Nephron (organoid): ENCODE data around the gene NR2E3.

ENCODE experiments used
- H3K27ac Mint-ChIP-seq, 3 experiments: 2 replicates each; pipeline ENCODE4 v1.8.0; 2020; ENCODE audit warnings: mixed read lengths in 3 of 3, mild to moderate bottlenecking in 2 of 3, moderate library complexity in 1 of 3
- H3K27me3 Mint-ChIP-seq: 2 replicates; pipeline ENCODE4 v1.8.0; 2021; ENCODE audit warnings: low read depth, mild to moderate bottlenecking, moderate library complexity, mixed read lengths
- H3K36me3 Mint-ChIP-seq: 2 replicates; pipeline ENCODE4 v1.8.0; 2020; ENCODE audit warnings: low read depth, mixed read lengths
- H3K4me1 Mint-ChIP-seq: 2 replicates; pipeline ENCODE4 v1.8.0; 2020; ENCODE audit warnings: mixed read lengths
- H3K4me3 Mint-ChIP-seq, 3 experiments: 2 replicates each; pipeline ENCODE4 v1.8.0; 2020; ENCODE audit warnings: mild to moderate bottlenecking in 3 of 3, mixed read lengths in 3 of 3, moderate library complexity in 2 of 3
- H3K9me3 Mint-ChIP-seq: 2 replicates; pipeline ENCODE4 v1.8.0; 2020; ENCODE audit warnings: mixed read lengths
- CTCF ChIP-seq, 3 experiments: fragments of 200-600 bp; sonication (generic); IDR thresholded peaks; one replicate each; pipeline ENCODE4 v1.5.0; 2021; ENCODE audit warnings: antibody characterized with exemption in 3 of 3; ENCODE audit not compliant: unreplicated experiment in 3 of 3

The NR2E3 gene

GRCh38 chr15:71786673-71787072, 23.7 kb upstream of the NR2E3 start:
- Mint-ChIP-seq H3K27ac (no peak overlapping the region), H3K9me3 (no peaks in the 10 kb centered on the region), H3K36me3 (no peaks in the 10 kb centered on the region), H3K4me3 (no peak overlapping the region), H3K4me1 (peaks cover 14% of the 10 kb centered on the region), H3K27me3 (peaks cover 4% of the 10 kb centered on the region)
- TF ChIP-seq CTCF (IDR thresholded peaks at IDR 0.05; ENCODE audit: unreplicated experiment in 3 of 3), result no peak

- H3K4me1 Mint-ChIP-seq, result no peaks in the 10 kb centered on the region
- H3K9me3 Mint-ChIP-seq, result no peaks in the 10 kb centered on the region
- no peaks in the 10 kb centered on the region for H3K36me3 Mint-ChIP-seq
- no peak for TF ChIP-seq CTCF (IDR thresholded peaks at IDR 0.05; ENCODE audit: unreplicated experiment in 3 of 3)
- no peak overlapping the region for H3K4me3 Mint-ChIP-seq
- no peaks in the 10 kb centered on the region for H3K27me3 Mint-ChIP-seq
- no peak overlapping the region for H3K27ac Mint-ChIP-seq
These were observed 21.4 kb upstream of the NR2E3 start for GRCh38 chr15:71788646-71789579.

DNA sequence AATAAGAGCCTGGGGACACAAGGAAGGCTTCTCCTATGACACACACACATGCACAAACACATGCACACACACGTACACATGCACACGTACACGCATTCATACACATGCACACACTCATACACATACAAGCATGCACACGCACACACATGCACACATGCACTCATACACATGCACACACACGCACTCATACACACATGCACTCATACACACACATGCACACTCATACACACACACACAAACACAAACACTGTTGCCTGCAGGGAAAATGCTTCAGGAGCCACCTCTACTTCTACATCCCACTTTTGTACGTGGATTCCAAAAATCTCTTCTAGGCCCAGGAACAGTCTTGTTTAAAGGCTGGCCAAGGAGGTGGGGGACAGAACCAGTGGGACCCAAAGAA, 20.7 kb upstream of the NR2E3 start:
- no peak for TF ChIP-seq CTCF (IDR thresholded peaks at IDR 0.05; ENCODE audit: unreplicated experiment in 3 of 3)
- no peak overlapping the region for H3K27ac Mint-ChIP-seq
- H3K27me3 Mint-ChIP-seq, result no peaks in the 10 kb centered on the region
- H3K36me3 Mint-ChIP-seq, result no peaks in the 10 kb centered on the region
- no peaks in the 10 kb centered on the region for H3K9me3 Mint-ChIP-seq
- H3K4me1 Mint-ChIP-seq, result no peaks in the 10 kb centered on the region
- no peak overlapping the region for H3K4me3 Mint-ChIP-seq

GRCh38 chr15:71790081-71790480, 20.3 kb upstream of the NR2E3 start:
- H3K36me3 Mint-ChIP-seq, result no peaks in the 10 kb centered on the region
- peak overlapping the region in 1 of 3 experiments; percentile 10 for H3K27ac Mint-ChIP-seq
- no peaks in the 10 kb centered on the region for H3K9me3 Mint-ChIP-seq
- no peaks in the 10 kb centered on the region for H3K4me1 Mint-ChIP-seq
- TF ChIP-seq CTCF (IDR thresholded peaks at IDR 0.05; ENCODE audit: unreplicated experiment in 3 of 3), result no peak
- H3K4me3 Mint-ChIP-seq, result no peak overlapping the region
- H3K27me3 Mint-ChIP-seq, result no peaks in the 10 kb centered on the region

- Mint-ChIP-seq H3K9me3 (no peaks in the 10 kb centered on the region), H3K27ac (no peak overlapping the region), H3K27me3 (no peaks in the 10 kb centered on the region), H3K4me3 (no peak overlapping the region), H3K36me3 (no peaks in the 10 kb centered on the region), H3K4me1 (no peaks in the 10 kb centered on the region)
- TF ChIP-seq CTCF (IDR thresholded peaks at IDR 0.05; ENCODE audit: unreplicated experiment in 3 of 3), result no peak
These were observed 18.4 kb upstream of the NR2E3 start for GRCh38 chr15:71791975-71792374.

- H3K4me3 Mint-ChIP-seq, result no peak overlapping the region
- no peaks in the 10 kb centered on the region for H3K4me1 Mint-ChIP-seq
- no peaks in the 10 kb centered on the region for H3K9me3 Mint-ChIP-seq
- peak overlapping the region in 1 of 3 experiments; percentile 30 for H3K27ac Mint-ChIP-seq
- no peaks in the 10 kb centered on the region for H3K36me3 Mint-ChIP-seq
- no peaks in the 10 kb centered on the region for H3K27me3 Mint-ChIP-seq
- no peak for TF ChIP-seq CTCF (IDR thresholded peaks at IDR 0.05; ENCODE audit: unreplicated experiment in 3 of 3)
These were observed 17.8 kb upstream of the NR2E3 start for GRCh38 chr15:71792521-71792920.
